Measurements from ENCODE around the gene RNF181. TPM values are rescaled to one million over a fixed set of nuclear protein-coding genes. Genes with fewer than 3 reads are reported as not detected.

Gene RNF181
- total RNA-seq, 1 donor from 2014 or later = 104 TPM

- Mint-ChIP-seq H3K36me3 (ENCODE audit: low read depth) (peaks cover 86% of the 10 kb centered on the region), H3K4me3 (no peak overlapping the region), H3K27me3 (no peaks in the 10 kb centered on the region), H3K9me3 (no peaks in the 10 kb centered on the region), H3K27ac (no peak overlapping the region), H3K4me1 (peaks cover 5% of the 10 kb centered on the region)
- no peak for ATAC-seq (ENCODE audit: low read depth)
- intact Hi-C loops (cut with micrococcal nuclease) = loop anchor here (5.0 kb wide), 1 partner anchor 42 kb away; no protein-coding TSS in a partner anchor
- DNase-seq = no peak
- ChIA-PET POLR2A (no interaction called here), CTCF (interaction anchor here (0.7 to 6.2 kb wide), 5 partner anchors 13 to 179 kb away, joined by 3 to 82 read pairs (median 17); no protein-coding TSS in a partner anchor)
- TF ChIP-seq CTCF (IDR thresholded peaks at IDR 0.05) = no peak
These were observed 40.1 kb downstream of the RNF181 start for GRCh38 chr2:85635636-85636035.

GRCh38 chr2:85642725-85643124 lies 47.2 kb downstream of the RNF181 start:
- ATAC-seq (ENCODE audit: low read depth) (no peak), DNase-seq (no peak)
- H3K27me3 Mint-ChIP-seq = no peaks in the 10 kb centered on the region
- ChIA-PET CTCF (no interaction called here), POLR2A (interaction anchor here (0.7 kb wide), 2 partner anchors 19 to 94 kb away, joined by 3 to 4 read pairs; no protein-coding TSS in a partner anchor)
- intact Hi-C loops (cut with micrococcal nuclease) = no loop called here
- TF ChIP-seq CTCF (IDR thresholded peaks at IDR 0.05) = no peak
- no peak overlapping the region for H3K27ac Mint-ChIP-seq
- H3K4me1 Mint-ChIP-seq = peaks cover 8% of the 10 kb centered on the region
- peaks cover 92% of the 10 kb centered on the region for H3K36me3 Mint-ChIP-seq (ENCODE audit: low read depth)
- no peaks in the 10 kb centered on the region for H3K9me3 Mint-ChIP-seq
- H3K4me3 Mint-ChIP-seq = no peak overlapping the region

DNA sequence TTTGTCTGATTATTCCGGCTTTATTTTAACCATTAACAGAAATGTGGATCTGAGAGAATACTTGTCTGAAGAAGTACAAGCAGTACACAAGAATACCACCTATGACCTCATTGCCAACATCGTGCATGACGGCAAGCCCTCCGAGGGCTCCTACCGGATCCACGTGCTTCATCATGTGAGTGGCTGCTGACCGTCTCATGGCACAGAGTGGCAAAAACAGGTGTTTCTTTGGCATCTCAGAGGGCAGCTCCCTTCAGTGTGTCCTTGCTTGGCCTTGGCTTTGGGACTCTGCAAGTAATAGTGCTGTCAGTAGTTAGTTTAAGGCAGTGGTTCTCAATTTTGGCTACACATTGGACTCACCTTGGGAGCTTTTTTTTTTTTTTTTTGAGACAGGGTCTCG lies 49.4 kb downstream of the RNF181 start:
- POLR2A ChIA-PET = no interaction called here
- DNase-seq (no peak), ATAC-seq (ENCODE audit: low read depth) (no peak)
- Mint-ChIP-seq H3K9me3 (no peaks in the 10 kb centered on the region), H3K27ac (no peak overlapping the region), H3K27me3 (no peaks in the 10 kb centered on the region), H3K4me3 (no peak overlapping the region), H3K36me3 (ENCODE audit: low read depth) (peaks cover 94% of the 10 kb centered on the region), H3K4me1 (peaks cover 24% of the 10 kb centered on the region)
- TF ChIP-seq CTCF (IDR thresholded peaks at IDR 0.05) = no peak
- intact Hi-C loops (cut with micrococcal nuclease) = no loop called here
- CTCF ChIA-PET = interaction anchor here (1.9 kb wide), 1 partner anchor 8 kb away, joined by 12 read pairs; no protein-coding TSS in a partner anchor

DNA sequence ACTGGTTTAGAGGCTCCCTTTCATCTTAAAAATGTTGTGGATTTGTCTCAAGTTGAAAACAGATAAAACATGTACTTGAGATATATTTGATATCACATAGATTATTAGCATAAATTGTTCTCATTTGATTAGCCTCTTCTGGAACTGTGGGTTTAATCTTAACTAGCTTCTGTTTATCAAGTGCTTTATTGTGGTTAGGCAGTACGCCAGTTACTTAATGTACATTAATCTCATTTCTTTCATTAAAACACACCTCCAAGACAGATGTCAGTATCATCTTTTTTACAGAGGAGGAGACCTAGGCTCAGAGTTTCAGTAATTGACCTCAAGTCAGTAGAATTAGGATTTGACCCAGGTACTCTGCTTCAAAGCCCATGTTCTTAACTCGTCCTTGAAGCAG lies 50.6 kb downstream of the RNF181 start:
- no peak for ATAC-seq (ENCODE audit: low read depth)
- Mint-ChIP-seq H3K27me3 (no peaks in the 10 kb centered on the region), H3K9me3 (no peaks in the 10 kb centered on the region), H3K27ac (no peak overlapping the region), H3K4me3 (no peak overlapping the region), H3K4me1 (peaks cover 24% of the 10 kb centered on the region), H3K36me3 (ENCODE audit: low read depth) (peaks cover 90% of the 10 kb centered on the region)
- POLR2A ChIA-PET = no interaction called here
- CTCF ChIA-PET = interaction anchor here (1.9 kb wide), 1 partner anchor 9 kb away, joined by 12 read pairs; no protein-coding TSS in a partner anchor
- no peak for TF ChIP-seq CTCF (IDR thresholded peaks at IDR 0.05)
- intact Hi-C loops (cut with micrococcal nuclease) = no loop called here
- no peak for DNase-seq

Other genes starting within 250 kb of the RNF181 start
- 16.9 and 17.1 TPM in 2 replicates for gene RETSAT, start 241.2 kb upstream of the RNF181 start, total RNA-seq
- gene ELMOD3, start 241.0 kb upstream of the RNF181 start, total RNA-seq = 19.2 and 25.4 TPM in 2 replicates
- 208 and 213 TPM in 2 replicates for gene CAPG, start 185.4 kb upstream of the RNF181 start, total RNA-seq
- gene SH2D6, start 177.0 kb upstream of the RNF181 start, total RNA-seq = 0.83 and 1.6 TPM in 2 replicates
- 228 and 265 TPM in 2 replicates for gene MAT2A, start 56.6 kb upstream of the RNF181 start, total RNA-seq
- gene GGCX, start 34.3 kb upstream of the RNF181 start, total RNA-seq = 30.0 and 30.7 TPM in 2 replicates
- 128 and 145 TPM in 2 replicates for gene VAMP8, start 18.2 kb upstream of the RNF181 start, total RNA-seq
- gene VAMP5, start 11.3 kb upstream of the RNF181 start, total RNA-seq = 8.8 and 11.4 TPM in 2 replicates
- gene TMEM150A, start 7.0 kb downstream of the RNF181 start, total RNA-seq = 13.2 and 15.0 TPM in 2 replicates
- 49.7 and 61.5 TPM in 2 replicates for gene C2orf68, start 16.3 kb downstream of the RNF181 start, total RNA-seq
- 57.8 and 64.1 TPM in 2 replicates for gene USP39, start 20.4 kb downstream of the RNF181 start, total RNA-seq
- gene SFTPB, start 72.5 kb downstream of the RNF181 start, total RNA-seq = 0.05 TPM in 1 of 2 replicates, not detected in the other
- 1.8 and 2.3 TPM in 2 replicates for gene GNLY, start 98.6 kb downstream of the RNF181 start, total RNA-seq
- gene ATOH8, start 158.2 kb downstream of the RNF181 start, total RNA-seq = not detected in 2 replicates